ENCODE results near the gene MXRA7.
"Not testable (repeated sequence)": the region's sequence is repeated elsewhere in the genome, so short reads cannot be mapped to it uniquely, and the experiment has no call there.

MXRA7 gene, protein sequence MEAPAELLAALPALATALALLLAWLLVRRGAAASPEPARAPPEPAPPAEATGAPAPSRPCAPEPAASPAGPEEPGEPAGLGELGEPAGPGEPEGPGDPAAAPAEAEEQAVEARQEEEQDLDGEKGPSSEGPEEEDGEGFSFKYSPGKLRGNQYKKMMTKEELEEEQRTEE

DNA sequence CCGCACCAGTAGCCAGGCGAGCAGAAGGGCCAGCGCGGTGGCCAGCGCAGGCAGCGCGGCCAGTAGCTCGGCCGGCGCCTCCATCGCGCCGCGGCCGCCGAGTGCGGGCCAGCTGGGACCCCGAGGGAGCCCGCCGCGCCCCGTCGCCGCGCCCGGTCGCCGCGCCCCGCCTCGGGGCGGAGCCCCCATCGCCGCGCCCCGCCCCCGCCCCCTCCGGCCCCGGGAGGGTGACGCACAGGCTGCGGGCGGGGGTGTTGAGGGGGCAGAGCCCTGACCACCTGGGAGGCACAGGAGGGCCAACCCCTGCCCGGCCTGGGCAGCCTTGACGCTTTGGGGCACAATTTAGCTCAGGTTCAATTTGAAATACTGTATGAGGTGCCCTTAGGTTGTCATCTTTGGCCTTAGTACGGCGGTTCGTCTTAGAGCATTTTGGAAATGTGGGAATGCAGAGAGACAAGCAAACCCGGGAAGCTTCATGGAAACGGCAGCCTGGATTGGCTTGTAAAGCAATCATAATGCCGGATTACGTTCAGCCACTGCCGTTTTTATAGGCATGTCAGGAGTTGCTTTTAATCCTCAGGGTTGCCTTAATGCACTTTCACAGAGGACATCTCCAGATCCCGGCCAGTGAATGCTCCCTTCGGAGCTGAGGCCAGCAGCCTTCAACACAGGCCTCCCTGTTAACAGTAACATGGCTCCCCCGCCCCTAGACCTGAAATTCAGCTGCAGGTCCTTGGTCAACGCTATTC, at the start of gene MXRA7:
Gene MXRA7 (minus strand): TSS at position 103 of the 749 bp plus-strand sequence. CDS start 19 bp downstream, at position 84.
- peak; percentile 38 for DNase-seq (ENCODE audit: low spot score)

DNA sequence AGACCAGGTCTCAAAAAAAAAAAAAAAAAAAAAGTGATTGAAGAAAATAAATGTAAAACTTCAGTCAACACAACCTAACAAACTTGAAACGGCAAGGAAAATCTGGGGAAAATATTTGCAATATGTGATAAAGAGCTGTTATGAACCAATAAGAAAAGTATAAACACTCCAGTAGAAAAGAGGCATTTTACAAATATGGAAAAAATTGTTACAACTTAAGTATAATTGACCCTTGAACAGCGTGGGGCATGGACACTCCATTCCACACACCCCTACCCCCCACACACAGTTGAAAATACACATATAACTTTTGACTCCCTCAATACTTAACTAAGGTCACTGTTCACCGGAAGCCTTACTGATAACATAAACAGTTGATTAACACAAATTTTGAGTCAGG, 47.8 kb upstream of the MXRA7 start:
- no peak for DNase-seq (ENCODE audit: low spot score)

DNA sequence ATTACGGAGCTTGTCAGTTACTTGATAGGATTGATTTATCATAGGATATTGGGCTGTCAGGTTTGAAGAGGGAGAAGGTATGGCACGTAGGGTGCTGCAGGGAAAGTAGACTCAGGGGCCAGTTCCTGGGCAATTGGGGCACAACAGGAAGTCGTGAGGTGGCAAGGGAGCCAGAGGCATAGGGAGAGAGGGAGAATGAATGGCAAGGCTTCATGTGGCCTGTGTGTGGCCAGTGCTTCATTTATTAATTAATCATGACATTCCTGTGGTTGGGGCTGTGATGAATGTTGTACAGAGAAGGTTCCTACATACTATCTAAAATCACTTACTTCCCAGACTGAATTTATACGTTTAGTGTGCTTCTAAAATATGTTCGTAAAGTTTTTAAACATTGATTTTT, 46.5 kb upstream of the MXRA7 start:
- DNase-seq (ENCODE audit: low spot score) = no peak

DNA sequence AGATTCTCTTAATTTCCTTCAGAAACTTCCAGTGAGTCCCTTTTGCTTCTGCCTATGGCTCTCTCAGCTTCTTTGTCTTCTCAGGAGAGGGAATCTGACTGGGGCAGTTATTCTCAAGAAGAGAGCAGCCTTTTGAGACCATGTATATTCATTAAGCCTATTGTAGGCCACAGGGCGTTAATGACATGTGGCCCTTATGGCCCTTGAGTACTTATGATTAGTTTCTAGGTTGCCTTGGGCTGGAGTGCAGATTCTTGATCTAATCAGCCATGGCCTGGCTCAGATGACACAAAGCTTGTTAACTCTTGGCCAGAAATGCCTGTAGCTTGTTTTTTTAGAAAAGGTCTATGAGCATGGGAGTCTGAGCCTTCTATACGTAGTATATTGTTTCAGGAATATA, 44.5 kb upstream of the MXRA7 start:
- DNase-seq (ENCODE audit: low spot score) = no peak

DNA sequence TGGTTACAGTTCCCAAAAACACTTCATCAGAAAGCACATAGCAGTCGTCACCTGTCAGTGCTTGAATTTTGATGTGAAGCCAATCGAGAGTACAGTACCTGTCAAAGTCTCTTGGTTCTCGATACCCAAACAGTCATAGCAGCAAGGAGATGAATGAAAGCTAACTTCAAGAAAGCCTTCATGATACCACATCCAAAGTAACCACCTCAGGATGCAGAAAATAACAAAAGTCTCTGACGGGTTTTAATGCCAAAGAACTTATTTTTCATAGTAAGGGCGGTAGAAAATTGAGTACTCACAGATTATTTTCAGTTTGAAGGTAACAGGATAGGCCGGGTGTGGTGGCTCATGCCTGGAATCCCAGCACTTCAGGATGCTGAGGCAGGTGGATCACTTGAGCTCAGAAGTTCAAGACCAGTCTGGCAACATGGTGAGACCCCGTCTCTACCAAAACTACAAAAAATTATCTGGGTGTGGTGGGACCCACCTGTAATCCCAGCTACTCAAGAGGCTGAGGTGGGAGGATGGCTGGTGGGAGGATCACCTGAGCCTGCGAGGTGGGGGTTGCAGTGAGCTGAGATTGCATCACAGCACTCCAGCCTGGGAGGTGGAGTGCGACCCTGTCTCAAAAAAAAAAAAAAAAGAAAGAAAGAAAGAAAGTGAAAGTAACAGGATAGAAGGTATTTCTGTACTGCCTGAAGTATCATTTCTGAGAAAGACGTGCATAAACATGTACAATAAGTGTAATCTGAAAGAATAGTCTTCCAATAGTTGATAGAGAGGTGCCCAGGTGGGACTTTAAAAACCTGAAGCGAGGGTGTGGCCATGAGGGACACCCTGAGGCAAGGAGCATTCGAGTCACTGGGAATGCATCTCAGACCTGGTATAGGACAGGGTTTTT, 42.5 kb upstream of the MXRA7 start:
- DNase-seq (ENCODE audit: low spot score) = no peak

DNA sequence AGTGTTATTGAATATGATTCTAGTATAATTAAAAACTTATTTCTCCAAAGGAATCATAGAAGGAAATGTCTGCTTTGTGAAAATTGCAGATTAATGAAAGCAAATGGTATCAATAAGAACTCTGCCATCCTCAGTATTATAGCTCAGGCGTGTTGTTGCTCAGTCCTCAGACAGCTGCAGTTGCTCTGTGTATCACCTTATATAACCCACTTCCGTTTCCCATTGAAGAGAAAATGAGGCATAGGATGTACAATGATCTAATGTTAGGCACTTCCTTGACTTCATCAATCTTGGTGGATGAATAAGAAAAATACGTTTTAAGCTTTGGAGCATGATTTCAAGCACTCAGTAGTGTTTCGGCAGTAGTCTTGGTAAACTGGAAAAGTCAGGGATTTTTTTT, 41.2 kb upstream of the MXRA7 start:
- no peak for DNase-seq (ENCODE audit: low spot score)

DNA sequence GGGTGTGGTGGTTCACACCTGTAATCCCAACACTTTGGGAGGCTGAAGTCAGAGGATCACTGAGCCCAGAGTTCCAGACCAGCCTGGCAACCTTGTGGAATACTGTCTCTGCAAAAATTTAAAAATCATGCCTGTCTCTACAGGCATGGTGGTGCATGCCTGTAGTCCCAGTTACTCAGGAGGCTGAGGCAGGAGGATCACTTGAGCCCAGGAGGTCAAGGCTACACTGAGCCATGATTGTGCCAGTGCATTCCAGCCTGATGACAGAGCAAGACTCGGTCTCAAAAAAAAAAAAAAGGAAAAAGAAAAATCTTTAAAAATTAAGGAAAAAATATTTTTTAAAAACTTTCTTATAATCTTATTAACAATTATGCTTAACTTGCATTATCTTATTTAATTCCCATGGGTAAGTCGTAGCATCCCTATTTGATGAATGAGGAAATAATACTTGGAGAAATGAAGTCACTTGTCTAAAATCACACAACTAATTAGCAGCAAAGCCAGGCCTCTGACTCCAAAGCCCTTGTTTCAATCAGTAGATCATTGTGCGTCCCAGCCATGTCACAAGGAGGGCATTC, 40.7 kb upstream of the MXRA7 start:
- no peak for DNase-seq (ENCODE audit: low spot score)

DNA sequence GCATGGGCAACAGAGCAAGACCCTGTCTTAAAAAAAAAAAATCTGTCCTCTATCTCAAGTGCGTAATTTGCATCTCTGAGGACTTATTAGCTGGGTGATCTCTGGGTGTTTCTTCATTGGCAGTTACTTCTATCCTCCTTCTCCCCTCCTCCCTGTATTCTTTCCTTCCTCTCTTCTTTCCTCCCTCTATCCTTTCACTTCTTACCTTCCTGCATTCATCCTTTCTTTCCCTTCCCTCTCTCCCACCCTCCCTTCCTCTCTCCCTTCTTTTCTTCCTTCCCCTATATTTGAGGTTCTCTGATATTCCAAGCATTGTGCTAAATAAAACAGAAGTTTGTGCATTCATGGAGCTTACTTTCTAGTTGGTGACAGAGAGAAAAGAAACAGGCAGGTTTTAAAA, 37.9 kb upstream of the MXRA7 start:
- no peak for DNase-seq (ENCODE audit: low spot score)

DNA sequence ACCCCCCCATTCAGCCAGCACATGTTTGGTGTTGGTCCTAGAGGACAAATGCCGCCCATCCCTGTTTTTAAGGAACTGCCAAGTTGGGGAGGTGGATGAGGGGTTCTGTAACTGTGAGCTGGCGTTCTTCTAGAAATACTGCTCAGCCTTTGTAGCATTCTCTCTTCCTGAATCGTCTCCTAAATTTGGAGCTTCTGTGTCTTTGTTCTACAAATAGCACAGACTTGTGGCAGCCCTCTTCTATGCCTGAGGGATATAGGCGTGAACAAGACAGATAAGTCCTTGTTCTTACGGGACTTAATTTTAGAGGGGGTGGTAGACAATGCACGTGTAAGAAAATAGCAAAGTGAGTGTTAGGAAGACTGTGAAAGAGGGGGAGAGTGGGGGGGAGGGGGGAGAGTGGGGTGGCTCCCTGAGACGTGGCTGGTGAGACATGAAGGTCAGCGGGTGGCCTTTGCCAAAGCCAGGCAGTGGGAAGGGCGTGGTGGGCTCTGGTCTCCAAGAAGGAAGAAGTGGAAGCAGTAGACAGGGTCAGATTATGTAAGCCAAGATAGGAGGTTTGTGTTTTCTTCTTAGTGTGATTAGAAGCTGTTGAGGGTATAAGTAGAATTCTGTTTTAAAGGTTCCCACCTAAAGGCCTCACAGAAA, 37.1 kb upstream of the MXRA7 start:
- no peak for DNase-seq (ENCODE audit: low spot score)

DNA sequence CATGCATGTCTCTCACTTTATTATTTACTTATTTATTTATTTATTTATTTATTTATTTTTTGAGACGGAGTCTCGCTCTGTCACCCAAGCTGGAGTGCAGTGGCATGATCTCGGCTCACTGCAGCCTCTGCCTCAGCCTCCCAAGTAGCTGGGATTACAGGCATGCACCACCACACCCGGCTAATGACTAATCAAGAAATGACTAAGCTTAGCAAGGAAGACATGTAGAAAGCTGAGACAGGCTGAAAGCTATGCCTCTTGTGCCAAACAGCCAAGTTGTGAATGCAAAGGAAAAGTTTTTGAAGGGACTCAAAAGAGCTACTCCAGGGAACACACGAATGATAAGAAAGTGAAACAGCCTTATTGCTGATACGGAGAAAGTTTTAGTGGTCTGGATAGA, 35.0 kb upstream of the MXRA7 start:
- DNase-seq (ENCODE audit: low spot score) = peak; percentile 27

DNA sequence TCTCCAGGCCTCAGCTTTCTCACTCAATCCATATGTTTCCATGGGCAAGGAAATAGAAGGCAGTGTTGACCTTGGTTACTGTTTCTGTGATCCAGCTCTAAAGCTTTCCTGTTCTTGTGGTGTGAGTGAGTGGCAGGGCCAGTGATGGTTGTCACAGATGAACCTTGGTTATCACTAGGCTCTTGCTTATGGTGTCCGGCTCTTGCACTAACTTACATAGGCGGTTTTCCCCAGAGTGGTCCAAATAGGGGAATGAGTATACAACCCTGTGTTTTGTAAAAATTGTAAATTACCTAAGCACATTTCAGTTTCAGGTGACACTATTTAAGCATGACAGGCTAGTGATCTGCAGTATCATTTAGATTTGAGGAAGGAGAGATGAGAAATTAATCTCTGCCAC, 34.0 kb upstream of the MXRA7 start:
- no peak for DNase-seq (ENCODE audit: low spot score)

DNA sequence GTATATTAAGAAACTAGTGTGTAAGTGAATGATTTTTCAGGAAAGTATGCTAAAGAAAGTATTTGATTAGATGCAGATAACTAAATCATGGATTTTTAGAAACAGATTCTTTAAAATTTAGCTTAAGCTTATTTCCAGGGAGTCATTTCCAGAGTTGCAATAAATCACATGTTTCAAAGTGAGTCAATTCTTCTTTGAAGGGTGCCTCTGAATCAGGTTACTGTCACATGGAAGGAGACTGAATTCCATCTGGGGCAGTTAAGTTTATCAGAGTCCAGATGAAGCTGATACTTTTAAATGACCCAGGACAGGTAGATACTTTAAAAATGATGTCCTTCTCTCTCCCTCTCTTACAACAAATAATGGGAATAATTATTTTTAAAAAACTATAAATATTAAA, 32.2 kb upstream of the MXRA7 start:
- no peak for DNase-seq (ENCODE audit: low spot score)

DNA sequence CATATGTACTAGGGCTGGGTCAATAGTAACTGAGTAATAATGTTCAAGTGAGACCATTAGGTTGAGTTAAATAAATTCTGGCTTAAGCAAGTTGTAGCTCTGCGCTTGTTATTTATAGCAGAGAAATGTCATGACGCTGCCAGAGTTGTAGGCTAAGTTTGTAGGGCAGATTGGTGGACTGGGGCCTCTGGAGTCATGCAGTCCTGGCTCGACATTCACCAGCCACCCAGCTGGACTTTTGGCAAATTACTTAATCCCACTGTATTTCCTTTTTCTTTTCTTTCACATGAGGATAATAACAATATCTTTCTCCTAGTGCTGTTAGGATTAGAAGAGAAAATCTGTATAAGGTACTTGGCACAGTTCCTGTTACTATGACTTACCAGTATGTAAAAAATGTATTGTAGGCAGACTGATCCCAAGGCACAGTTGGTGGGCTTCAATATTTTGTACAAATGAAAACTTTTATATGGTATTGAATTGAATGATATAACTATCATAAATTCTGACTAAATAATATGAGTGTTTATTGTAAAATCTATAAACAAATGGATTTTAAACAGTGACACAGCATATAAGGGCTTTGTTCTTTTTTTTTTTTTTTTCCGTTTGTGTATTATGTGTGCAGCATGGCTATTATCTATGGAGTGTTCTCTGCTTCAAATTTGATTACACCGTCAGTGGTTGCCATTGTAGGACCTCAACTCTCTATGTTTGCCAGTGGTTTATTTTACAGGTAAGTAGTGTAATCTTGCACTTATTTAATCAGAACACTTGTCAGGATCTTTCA, 29.8 kb upstream of the MXRA7 start:
- no peak for DNase-seq (ENCODE audit: low spot score)

DNA sequence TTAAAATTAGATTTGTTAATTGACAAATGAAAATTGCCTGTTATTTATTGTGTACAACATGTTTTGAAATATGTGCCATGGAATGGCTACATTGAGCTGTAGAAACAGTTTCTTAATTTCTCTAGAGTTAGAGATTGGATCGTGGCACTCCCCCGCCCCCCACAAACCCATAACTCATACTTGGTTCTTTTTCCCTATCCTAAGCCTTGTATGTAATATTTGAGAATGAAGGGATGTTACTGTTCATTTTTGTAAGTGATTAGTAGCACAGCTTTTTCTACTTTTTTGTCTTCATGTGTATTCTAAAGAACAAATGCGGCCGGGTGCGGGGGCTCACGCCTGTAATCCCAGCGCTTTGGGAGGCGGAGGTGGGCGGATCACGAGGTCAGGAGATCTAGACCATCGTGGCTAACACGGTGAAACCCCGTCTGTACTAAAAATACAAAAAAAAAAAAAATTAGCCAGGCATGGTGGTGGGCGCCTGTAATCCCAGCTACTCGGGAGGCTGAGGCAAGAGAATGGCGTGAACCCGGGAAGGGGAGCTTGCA, 28.9 kb upstream of the MXRA7 start:
- not testable (repeated sequence) for DNase-seq (ENCODE audit: low spot score)

DNA sequence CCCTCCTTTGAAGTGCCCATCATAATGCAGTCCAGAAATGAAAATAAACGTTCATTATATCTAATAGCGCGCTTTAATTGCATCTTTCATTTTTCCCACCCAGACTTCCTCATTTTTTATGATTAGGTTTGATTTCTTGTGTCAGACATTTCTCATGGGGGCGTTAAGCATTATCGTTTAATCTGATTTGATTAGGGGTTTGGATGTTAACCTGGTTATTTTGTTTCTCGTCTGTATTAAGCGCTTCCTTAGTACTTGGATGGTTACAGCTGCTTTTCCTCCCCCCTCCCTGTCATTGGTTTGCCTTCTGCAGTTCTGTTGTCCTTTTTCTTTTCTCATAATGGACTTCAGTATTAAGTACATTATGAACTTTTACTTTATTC, 27.7 kb upstream of the MXRA7 start:
- DNase-seq (ENCODE audit: low spot score) = no peak

DNA sequence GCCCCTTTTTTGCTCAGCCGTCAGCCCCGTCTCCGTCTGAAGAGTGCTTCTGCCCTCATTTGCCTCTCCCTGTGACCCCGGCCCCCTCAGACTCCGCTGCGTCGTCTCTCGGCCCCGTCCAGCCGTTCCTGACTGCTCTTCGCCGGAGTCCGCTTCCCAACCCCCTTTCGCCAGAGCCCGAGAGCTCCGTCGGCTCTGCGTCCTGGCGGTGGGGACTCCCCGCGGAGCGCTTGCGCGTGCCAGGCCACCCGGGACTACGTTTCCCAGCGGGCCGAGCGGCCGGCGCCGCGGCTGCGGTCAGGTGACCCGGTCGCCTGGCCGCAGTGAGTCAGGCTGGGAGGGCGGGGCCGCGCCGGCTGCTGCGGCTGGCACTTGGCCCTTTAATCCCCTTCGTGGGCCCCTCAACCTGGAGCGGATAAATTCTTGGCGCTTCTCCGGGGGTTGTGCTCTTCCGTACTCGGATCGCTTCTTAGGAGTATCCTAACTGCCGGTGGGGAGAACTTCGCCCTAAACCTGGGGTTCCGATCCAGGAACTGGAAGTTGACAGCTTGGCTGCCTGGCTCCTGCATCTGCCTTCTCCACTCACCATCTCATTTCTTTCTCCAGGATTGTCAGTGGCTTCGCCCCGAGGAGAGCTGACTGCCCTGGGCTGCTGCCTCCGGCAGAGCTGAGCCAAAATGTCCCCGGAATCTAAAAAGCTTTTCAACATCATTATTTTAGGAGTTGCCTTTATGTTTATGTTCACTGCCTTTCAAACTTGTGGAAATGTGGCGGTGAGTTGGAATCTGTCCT, 27.1 kb upstream of the MXRA7 start, which contains the start of gene MFSD11:
Gene MFSD11 (plus strand): TSS at position 444 of the 792 bp plus-strand sequence. CDS start 234 bp downstream, at position 678.
- DNase-seq (ENCODE audit: low spot score) = peak; percentile 93

DNA sequence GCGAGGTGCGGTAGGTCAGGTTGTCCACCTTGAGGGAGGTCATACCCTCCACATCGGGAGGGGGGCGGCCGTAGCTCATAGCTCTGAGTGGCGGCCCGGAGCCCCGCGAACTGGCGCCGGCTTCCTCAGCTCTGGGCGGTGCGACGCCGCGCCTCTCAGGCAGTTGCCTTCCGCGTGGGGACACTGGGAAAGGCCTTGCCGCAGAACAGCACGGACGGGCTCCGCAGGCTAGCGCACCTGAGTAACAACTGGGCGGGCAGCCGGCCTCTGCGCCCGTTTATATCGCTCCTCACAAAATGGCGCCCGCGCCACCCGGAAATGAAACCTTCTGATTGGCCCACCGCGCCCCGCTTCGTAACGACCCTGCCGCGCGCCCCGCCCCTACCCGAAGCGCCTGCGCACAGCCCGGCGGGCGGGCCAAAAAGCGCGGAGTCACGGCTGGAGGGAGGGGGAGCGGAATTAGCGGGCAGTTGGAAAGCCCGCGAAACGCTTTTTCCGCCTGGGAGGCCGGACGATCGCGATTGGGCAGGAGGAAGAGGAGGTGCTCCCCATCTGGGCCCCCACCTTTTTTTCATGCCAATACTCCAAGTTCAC, 26.4 kb upstream of the MXRA7 start, which contains the start of gene SRSF2:
Gene SRSF2 (minus strand): TSS at position 250 of the 594 bp plus-strand sequence. CDS start 171 bp downstream, at position 79.
- peak; percentile 98 for DNase-seq (ENCODE audit: low spot score)

DNA sequence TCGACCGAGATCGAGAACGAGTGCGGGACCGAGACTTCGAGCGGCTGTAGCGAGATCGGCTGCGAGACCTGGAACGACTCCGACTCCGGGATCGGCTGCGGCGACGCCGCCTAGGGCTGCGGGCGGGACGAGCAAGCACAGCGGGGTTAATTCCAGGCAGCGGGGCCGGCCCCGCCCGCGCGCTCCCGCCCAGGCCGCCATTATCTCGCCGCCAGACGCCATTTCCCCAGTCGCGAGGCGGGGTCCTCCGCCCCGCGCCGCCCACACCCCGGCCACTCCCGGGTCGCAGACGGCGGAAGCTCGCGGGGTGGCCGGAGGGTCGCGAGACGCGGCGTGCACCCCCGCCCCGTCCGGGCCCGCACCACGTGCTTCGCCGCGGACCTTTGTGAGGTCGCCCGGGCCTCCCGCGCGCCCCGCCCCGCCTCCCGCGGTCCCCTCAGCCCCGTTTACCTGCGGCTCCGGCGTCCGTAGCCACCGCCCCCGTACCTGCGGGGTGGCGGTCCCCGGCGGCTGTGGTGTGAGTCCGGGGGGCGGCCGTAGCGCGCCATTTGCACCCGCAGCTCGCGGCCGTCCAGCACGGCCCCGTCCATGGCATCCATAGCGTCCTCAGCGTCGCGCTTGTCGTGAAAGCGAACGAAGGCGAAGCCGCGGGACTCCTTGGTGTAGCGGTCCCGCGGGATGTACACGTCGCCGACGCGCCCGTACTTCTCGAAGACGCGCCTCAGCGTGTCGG, 25.8 kb upstream of the MXRA7 start:
- peak; percentile 81 for DNase-seq (ENCODE audit: low spot score)

Measured in hematopoietic multipotent progenitor cell treated with erythropoietin and hydrocortisone succinate and interleukin-3 and kit ligand, for 15 days (in vitro differentiated cells).